ENCODE data around the gene TEF.

TEF gene

DNA sequence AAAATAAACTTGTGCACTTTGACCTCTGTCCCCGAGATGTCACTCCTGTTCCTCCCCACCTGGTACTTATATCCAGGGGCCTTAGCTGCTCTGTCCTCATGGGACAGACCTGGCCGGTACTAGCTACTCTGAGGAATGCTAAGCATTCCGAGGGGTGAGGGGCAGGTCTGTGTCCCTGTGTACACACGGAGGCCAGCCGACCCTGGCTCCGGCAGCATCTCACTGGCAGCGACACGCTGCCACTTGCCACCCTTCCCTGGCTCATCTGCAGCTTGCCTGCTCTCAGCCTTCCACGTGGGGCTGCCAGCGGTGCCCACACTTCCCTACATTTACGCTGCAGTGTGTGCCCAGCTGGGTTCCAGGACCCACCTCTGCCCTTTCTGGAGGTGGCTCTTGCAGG is 21.6 kb upstream of the TEF start:
- H3K4me3 ChIP-seq (ENCODE audit: low read depth, low read length), result no peak overlapping the region

GRCh38 chr22:41361716-41362310 is 19.9 kb upstream of the TEF start:
- DNase-seq (ENCODE audit: low read depth), result peak; percentile 49
- no peak overlapping the region for H3K4me3 ChIP-seq (ENCODE audit: low read depth, low read length)
- TF ChIP-seq CTCF (conservative IDR thresholded peaks at IDR 0.05; ENCODE audit: low read depth, low read length), result no peak

More for the DNA sequence above, 21.6 kb upstream of the TEF start:
- TF ChIP-seq CTCF (conservative IDR thresholded peaks at IDR 0.05; ENCODE audit: low read depth, low read length), result no peak
- no peak for DNase-seq (ENCODE audit: low read depth)

GRCh38 chr22:41362615-41363014 is 19.1 kb upstream of the TEF start:
- H3K4me3 ChIP-seq (ENCODE audit: low read depth, low read length), result no peak overlapping the region
- no peak for TF ChIP-seq CTCF (conservative IDR thresholded peaks at IDR 0.05; ENCODE audit: low read depth, low read length)
- no peak for DNase-seq (ENCODE audit: low read depth)

- H3K4me3 ChIP-seq (ENCODE audit: low read depth, low read length), result no peak overlapping the region
- DNase-seq (ENCODE audit: low read depth), result no peak
- no peak for TF ChIP-seq CTCF (conservative IDR thresholded peaks at IDR 0.05; ENCODE audit: low read depth, low read length)
Measured at GRCh38 chr22:41364233-41364632, 17.5 kb upstream of the TEF start.

GRCh38 chr22:41364955-41365354 is 16.8 kb upstream of the TEF start:
- no peak overlapping the region for H3K4me3 ChIP-seq (ENCODE audit: low read depth, low read length)
- TF ChIP-seq CTCF (conservative IDR thresholded peaks at IDR 0.05; ENCODE audit: low read depth, low read length), result no peak
- no peak for DNase-seq (ENCODE audit: low read depth)

GRCh38 chr22:41365425-41365824 is 16.3 kb upstream of the TEF start:
- no peak for TF ChIP-seq CTCF (conservative IDR thresholded peaks at IDR 0.05; ENCODE audit: low read depth, low read length)
- no peak for DNase-seq (ENCODE audit: low read depth)
- H3K4me3 ChIP-seq (ENCODE audit: low read depth, low read length), result no peak overlapping the region

GRCh38 chr22:41366323-41367029 is 15.3 kb upstream of the TEF start:
- no peak overlapping the region for H3K4me3 ChIP-seq (ENCODE audit: low read depth, low read length)
- no peak for TF ChIP-seq CTCF (conservative IDR thresholded peaks at IDR 0.05; ENCODE audit: low read depth, low read length)
- DNase-seq (ENCODE audit: low read depth), result no peak
